NCI-H345 treated with DMSO at 0.1 percent for 48 hours (cell line): ENCODE measurements around the gene CARNS1.

Experiments used
- DNase-seq: peaks from one replicate; lab custom pipeline; 2025; ENCODE audit not compliant: unreplicated experiment; lab: John Stamatoyannopoulos, UW

The CARNS1 gene

DNA sequence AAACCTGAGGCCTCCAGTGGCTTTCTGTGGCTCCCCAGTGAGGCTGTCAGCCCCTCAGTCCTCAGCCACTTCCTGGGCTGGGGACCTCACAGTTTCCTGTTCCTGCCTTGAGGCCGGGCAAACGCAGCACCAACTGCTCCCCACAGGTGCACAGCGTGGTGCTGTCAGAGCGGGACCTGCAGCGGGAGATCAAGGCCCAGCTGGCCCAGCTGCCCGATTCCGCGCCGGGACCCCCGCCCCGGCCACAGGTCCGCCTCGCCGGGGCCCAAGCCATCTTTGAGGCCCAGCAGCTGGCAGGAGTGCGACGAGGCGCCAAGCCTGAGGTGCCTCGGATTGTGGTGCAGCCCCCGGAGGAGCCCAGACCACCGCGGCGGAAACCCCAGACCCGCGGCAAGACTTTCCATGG, 6.2 kb upstream of the CARNS1 start:
- DNase-seq = no peak

DNA sequence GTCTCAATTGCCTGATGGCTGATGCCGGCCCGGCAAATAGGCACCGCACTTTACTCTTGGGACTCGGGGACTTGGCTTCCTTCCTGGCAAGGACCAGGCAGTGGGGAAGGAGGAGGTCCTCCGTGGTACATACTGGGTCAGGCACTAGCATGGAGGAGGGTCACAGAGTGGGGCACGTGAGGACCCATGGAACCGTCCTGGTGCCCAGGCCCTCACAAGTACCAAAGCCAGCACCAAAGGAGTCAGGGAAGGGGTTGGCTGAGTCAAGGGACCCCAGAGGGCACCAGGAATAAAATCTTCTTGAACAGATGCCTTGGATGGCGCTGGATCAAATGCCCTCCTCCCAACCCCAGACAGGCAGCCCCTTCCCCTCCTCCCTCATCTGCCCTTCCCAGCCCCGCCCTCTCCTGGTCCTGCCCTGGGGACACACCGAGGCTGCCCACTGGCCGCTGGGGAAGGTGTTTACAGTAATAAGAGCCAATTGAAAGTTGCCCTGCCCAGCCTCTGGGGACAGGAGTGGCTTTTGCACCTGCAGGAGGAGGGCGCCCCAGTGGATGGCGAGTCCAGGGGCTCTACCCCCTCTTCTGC, 5.6 kb upstream of the CARNS1 start:
- no peak for DNase-seq

DNA sequence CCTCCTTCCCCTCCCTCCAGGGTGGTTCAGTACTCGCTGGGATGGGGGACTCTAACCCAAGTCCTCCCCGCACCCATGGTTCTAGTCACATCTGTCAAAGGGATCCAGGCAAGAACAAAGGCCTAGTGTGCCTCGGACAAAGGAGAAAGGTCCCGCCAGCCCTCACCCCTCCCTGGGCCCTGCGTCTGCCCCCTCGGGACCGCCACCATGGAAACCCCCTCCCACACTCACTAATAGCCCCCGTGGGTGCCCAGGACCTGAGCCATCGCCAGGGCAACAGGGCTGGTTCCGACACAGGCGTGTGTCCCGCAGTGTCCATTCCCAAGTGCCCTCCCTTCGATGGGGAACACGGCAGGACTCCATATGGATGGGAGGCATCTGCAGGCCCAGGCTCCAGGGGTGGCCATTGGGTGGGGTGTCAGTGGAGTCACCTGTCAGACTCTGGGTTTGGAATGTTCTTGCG, 5.1 kb upstream of the CARNS1 start:
- no peak for DNase-seq

DNA sequence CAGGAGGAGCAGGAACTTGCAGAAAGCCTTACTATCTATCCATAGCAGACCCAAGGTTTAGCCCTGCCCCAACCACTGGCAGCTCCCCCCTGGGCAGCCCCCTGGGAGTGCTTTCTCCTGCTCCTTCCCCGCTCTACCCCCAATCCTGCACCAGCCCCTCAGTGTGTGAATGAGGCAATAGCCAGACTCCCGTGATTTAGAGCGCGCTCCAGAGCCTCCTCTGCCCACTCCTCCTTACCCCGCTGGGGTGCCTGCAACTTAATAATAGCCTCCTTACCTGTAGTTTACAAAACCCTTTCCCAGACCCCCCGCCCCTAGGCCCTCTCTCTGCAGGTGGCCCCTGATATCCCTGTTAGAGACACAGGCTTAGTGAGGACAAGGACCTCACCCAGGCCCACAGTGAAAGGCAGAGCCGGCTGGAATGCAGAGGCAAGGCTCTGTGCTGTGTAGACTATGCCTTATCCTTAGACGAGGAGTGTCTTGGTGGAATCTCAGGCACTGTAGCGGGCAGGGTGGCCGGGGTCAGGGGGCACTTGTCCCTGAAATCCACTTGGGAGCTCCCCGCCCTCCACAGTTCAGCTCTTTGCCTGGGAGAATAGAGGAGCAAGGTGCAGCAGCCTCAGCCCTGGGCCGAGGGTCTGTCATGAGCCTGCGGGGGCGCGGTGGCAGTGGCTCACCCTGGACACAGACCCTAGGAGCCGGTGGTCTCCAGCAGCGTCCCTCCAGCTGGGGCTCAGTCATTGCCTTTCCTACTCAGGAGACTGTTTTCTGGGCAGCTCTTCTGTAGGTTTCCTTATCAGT, 4.3 kb upstream of the CARNS1 start:
- no peak for DNase-seq

DNA sequence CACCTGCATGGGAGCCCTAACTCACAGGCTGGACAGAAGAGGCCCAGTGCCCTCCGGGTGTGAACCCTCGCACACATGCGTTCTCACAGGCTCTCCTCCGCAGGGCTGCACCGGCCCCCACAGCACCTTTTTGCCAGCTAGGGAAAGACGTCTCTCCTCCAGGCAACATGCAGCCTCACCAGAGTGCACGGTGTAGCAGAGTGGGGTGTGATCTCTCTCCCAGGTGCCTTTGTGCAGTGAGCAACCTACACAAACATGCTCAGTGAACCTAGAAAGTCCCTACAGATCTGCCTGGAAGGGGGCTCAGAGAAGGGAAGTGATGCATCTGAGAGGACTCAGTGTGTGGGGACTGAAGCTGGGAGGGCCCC, 3.7 kb upstream of the CARNS1 start:
- no peak for DNase-seq

DNA sequence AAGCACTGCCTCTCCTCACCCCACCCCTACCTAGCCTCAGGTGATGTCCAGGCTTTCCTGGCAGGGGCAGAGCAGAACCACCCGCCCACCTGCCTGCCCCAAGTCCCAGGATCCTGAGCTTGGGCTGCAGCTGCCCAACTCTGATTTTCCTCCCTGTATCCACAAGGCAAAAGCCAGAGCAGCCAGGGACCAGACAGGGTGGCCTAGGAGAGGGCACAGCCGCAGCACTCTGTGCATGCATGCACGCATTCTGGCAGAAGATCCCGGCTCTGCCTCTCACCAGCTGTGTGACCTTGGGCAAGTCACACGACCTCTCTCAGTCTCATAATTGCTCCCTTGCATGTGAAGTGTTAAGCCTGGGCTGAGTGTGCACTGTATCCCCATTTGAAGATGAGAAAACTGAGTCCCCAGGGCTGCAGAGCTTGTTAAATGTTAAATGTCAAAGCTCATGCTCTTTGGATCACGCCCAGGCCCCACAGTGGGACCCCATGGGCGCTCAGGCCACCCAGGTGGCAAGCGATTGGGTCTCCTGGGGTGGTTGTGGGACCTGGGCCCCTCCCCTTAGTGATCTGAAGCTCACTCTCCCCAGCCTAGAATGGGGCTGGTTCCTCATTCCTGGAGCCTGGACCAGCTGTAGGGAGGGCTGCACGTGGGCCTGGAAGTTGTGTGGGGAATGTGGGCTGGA, 2.8 kb upstream of the CARNS1 start:
- no peak for DNase-seq

DNA sequence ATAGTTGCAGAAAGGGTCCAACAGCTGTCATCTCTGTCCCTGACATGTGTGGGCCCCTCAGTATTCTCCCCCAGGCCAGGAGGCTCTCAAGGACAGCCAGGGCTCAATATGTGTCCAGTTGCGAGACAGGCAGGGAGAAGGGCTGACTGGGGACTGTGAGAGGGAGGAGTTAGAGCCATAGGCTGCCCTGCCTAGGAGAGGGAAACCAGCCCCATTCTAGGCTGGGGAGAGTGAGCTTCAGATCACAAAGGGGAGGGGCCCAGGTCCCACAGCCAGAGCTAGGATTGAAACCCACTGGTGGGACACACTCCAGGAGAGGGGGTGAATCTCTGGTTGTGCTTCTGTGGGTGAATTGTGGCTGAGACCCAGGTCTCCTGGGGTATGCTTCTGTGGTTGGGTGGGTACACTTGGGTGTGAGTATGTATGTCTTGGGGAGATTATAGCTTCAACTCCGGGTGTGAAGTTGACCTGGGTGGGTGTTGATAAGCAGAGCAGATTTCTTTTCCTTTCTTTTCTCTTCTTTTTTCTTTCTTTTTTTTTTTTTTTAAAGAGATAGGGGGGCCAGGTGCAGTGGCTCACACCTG, 2.1 kb upstream of the CARNS1 start:
- no peak for DNase-seq

DNA sequence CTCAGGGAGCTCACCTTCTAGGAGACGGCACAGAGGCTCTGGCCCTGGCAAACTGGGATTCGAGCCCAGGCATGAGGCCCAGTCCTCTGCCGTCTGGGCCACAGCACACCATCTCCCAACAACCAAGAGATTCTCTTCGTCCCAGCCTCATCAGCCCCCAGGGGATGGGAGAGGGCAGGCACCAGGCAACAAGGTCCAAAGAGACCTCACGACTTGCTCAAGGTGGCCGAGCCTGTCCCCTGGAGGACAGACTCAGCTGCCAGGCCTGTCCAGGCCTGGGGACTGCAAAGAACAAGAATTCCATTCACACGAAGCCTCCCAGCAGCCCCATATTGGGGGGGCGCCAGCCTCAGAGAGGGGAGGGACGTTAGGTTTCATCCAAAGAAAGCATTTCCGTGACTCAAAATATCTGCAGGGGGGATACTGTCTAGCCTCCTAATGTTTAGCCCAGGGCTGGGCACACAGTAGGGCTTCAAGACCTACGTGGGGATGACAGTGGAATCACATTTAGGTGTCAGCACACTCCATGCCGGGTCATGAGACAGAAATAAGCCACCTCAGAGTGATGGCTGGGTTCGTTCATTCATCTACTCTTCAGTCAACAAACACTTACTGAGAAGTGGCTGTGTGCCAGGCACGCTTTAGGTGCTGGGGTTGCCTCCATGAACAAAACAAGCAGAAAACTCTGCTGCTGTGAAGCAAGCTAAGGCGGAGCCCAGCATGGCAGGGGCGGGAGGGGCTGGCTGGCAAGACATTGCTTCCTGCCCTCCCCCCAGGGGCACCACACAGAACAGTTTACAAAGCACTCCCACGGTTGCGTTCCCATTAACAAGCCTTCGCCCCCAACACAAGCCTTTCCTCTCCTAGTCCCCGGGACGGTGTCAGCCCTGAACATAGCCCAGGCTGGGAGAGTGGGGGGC, 1.2 kb downstream of the CARNS1 start:
- DNase-seq = peak; percentile 71

DNA sequence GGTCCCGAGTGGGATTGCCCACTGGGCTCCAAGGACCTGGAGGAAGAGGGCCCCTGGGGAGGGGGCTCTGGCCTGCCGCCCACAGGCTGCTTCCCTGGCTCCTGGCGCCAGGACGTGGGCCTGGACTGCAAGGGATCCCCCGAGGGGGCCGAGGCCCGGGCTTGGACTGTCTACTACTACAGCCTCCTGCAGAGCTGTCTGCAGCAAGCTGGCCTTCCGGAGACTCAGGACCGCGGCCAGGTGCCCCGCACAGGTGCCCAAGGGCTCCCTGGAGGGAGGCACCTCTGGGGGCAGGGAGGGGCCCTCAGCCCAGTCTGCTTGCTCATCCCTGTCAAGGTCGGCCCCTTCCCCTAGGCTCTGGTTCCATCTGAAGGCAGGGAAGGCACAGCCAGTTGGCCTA, 1.9 kb downstream of the CARNS1 start:
- DNase-seq = no peak

DNA sequence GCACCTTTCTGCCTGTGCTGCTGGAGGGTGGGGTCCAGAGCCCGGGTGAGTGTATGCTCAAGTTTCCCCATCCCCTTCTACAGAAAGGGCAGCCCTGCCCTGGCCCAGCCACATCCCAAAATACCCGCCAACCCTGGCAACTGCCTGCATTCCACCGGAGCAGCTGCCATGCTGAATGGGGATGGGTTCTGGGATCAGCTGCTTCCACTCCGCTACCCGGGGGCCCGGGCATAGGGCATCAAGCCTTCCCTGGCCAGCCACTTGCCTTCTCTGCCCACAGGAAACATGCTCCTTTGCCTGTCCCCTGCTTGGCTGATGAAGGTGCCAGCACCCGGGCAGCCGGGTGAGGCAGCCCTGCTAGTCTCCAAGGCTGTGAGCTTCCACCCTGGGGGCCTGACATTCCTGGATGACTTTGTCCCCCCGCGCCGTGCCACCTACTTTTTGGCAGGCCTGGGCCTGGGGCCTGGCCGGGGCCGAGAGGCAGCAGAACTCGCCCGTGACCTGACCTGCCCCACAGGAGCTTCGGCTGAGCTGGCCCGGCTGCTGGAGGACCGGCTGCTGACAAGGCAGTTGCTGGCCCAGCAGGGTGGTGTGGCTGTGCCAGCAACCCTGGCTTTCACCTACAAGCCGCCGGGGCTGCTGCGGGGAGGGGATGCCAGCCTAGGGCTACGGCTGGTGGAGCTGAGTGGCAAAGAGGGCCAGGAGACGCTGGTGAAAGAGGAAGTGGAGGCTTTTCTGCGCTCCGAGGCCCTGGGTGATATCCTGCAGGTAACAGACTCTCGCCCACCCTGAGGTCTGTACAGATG, 3.2 kb downstream of the CARNS1 start:
- peak; percentile 36 for DNase-seq

DNA sequence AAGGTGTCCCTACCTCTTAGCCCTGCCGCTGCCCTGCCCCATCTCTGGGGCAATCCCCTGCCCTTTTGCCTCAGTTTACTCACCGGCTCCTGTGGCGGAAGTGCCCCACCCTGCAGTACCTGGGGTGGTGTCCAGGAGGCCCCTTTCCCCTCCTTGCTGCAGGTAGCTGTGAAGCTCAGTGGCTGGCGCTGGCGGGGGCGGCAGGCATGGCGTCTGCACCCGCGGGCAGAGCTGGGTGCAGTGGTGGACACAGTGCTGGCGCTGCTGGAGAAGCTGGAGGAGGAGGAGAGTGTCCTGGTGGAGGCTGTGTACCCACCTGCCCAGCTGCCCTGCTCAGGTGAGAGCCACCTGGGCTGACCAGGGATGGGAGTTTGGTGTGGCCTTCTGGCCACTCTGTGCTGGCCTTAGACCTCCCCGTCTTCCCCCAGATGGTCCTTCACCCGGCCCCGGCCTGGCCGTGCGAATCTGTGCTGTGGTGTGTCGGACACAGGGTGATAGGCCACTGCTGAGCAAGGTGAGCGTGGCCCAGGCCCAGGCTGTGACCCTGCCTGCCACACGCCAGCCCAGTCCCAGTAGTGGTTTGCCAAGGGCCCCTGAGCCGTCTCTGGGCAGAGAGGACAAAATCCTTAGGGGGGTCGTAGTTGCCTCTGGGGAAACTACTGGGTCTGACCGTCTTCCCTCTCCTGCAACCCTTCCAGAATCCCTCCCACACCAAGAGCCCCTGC, 4.0 kb downstream of the CARNS1 start:
- DNase-seq = no peak

DNA sequence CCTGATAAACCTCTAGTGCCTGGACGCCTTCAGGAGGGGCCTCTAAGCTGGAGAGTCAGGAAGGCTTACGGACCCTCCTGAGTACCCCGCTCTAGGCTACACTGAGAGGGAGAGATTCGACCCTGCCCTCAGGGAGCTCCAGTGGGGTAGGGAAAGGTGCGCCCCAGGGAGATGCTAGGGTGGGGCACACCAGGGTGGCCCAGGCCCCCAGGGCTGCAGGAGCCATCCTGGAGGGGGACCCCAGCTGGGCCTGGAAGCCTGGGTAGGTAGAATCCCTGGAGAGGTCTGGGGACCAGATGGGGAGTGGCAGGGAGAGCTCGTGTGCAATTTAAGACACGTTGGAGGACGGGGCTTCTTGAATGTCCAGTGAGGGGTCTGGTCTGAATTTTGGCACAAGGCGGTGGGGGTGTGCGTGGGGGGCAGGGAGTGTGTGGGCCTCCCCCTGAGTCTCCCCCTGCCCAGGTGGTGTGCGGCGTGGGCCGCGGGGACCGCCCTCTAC, 4.7 kb downstream of the CARNS1 start:
- no peak for DNase-seq

DNA sequence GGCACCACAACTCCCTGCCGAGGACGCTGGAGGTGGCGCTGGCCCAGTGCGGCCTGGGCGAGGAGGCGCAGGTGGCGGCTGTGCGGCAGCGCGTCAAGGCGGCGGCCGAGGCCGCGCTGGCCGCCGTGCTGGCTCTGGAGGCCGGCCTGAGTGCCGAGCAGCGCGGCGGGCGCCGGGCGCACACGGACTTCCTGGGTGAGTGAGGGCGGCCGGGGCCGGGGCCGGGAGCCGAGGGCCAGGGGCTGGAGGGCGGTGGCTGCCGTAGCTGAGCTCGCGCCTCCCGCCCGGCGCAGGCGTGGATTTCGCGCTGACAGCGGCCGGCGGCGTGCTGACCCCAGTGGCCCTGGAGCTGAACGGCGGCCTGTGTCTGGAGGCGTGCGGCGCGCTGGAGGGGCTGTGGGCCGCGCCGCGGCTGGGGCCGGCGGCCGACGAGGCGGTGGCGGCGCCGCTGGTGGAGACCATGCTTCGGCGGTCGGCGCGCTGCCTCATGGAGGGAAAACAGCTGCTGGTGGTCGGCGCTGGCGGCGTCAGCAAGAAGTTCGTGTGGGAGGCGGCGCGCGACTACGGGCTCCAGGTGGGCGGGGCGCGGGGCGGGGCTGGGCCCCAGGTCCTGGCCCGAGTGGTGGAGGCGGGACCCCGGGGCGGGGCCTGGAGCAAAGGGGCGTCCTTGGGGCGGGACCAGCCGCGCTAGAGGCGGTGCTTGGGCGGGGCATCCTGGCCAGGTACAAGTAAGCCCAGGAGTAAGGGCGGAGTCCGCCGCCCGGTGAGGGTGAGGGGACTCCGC, 5.4 kb downstream of the CARNS1 start:
- DNase-seq = peak; percentile 88

DNA sequence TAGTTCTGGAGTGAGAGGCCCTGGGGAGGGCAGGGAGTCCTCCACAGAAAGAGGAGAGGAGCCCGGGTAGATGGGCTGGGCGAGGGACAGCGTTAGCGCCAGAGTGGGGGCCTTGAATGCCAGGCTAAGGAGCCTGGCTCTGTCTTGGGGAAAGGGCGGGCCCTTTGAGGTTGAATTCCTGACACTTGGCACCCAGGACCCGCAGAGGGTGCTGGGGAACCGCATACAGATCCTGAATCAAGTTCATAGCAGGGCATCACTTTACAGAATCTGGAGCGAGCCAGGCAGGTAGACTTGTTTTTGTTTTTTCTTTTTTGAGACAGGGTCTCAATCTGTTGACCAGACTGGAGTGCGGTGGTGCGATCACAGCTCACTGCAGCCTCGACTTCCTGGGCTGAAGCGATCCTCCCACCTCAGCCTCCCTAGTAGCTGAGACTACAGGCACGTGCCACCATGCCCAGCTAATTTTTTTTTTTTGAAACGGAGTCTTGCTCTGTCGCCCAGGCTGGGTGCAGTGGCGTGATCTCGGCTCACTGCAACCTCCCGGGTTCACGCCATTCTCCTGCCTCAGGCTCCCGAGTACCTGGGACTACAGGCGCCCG, 6.1 kb downstream of the CARNS1 start:
- no peak for DNase-seq

DNA sequence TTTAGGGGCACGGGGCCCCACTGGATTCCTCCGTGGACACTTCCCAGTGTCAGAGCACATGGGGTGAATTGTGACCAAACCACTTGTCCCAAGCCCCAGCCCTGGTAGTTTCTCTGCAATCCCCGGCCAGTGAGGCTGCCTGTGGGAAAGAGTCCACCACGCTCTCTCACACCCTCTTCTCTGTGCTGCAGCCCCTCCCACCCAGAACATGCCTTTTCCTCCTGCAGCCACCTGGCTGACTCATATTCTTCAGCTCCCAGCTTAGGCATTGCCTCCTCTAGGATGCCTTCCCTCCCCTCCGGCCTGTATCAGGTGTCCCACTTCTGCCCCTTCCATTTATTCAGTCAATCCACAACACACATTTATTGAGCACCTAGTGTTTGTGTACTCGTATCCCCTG, 7.4 kb downstream of the CARNS1 start:
- no peak for DNase-seq

DNA sequence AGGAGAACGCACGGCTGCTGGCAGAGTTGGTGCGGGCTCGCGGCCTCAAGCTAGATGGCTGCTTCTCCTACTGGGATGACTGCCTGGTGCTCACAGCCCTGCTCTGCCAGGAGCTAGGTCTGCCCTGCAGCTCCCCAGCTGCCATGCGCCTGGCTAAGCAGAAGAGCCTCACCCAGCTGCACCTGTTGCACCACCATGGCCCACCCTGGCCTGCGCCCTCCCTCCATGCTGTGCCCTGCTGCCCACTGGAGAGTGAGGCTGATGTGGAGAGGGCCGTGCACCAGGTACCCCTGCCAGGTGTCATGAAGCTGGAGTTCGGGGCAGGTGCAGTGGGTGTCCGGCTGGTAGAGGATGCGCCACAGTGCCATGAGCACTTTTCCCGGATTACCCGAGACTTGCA, 8.0 kb downstream of the CARNS1 start:
- no peak for DNase-seq

DNA sequence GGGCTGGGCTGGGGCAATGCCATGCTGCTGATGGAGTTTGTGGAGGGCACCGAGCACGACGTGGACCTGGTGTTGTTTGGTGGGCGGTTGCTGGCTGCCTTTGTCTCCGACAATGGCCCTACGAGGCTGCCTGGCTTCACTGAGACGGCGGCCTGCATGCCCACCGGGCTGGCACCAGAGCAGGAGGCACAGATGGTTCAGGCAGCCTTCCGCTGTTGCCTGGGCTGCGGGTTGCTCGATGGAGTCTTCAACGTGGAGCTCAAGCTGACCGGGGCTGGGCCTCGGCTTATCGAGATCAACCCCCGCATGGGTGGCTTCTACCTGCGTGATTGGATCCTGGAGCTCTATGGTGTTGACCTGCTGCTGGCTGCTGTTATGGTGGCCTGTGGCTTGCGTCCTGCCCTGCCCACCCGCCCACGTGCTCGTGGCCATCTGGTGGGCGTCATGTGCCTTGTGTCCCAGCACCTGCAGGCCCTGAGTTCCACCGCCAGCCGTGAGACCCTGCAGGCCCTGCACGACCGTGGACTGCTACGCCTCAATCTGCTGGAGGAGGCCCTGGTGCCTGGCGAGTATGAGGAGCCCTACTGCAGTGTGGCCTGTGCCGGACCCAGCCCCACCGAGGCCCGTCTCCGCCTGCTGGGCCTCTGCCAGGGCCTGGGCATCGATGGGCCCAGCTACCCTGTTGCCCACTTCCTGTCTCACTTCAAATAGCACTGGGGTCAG, 8.6 kb downstream of the CARNS1 start:
- no peak for DNase-seq
